ENCODE measurements around the gene TMUB1. TPM values are rescaled to one million over a fixed set of nuclear protein-coding genes. Genes with fewer than 3 reads are reported as not detected.
A peak's percentile ranks its signal among the peaks of the same experiment; 100 is the strongest.

Gene TMUB1
- total RNA-seq, 1 experiment from 2014 or later = 43.8 TPM

DNA sequence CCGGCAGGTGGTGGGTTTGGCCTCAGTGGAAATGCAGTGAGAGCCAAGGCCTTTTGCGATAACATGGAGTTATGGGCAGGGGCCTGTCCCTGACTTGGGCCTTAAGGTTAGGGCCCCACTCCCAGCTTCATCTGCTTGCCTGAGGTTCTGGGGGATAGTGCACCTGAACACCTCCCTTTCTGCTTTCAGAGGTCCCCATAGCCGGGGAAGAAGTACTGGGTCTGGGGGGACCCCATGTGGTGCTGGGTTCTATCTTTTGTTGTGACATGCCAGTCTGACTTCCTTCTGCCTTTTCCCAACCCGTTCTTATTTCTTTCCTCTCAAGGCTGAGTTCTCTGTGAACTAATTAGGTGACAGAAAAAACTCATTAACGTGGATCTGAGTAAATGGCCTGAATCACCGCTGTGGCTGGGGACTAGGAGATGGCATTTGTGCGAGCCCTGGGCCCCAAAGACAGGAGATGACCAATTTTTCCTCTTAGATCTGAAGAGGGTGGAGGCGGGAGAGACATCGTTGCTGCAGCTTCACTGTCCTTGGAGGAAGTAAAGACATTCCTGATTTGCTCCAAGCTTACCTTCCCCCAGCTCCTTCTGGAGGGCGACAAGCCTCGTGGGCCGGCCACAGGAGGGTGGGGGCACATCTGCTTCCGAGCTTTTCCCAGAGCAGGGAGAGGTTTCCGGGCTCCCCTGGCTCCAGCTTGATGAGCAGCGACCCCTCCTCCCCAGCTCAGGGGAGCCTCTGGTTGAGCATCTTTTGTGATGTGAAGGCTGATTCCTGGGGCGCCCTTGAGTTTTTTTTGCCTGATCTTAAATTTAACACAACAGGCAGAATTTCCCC, 4.9 kb upstream of the TMUB1 start:
- H3K27ac ChIP-seq (ENCODE audit: low read depth, low read length, poor library complexity, severe bottlenecking) = peak overlapping the region; percentile 92
- CTCF ChIA-PET = no interaction called here
- peaks cover 25% of the 10 kb centered on the region for H3K4me1 ChIP-seq (ENCODE audit: insufficient read depth, low read length, poor library complexity, severe bottlenecking)
- intact Hi-C loops (cut with micrococcal nuclease; ENCODE audit: unreplicated experiment) = no loop called here
- H3K27me3 ChIP-seq (replicated peaks; ENCODE audit: insufficient read depth, low read depth, low read length, poor library complexity) = no peaks in the 10 kb centered on the region
- peak overlapping the region; percentile 95 for H3K4me3 ChIP-seq (ENCODE audit: low read depth, low read length, poor library complexity, severe bottlenecking)
- POLR2A ChIA-PET (ENCODE audit: low non-redundant PET) = no interaction called here
- no peaks in the 10 kb centered on the region for H3K9me3 ChIP-seq (ENCODE audit: low read depth, low read length, poor library complexity, severe bottlenecking)
- no peak for TF ChIP-seq EZH2 (IDR thresholded peaks at IDR 0.05; ENCODE audit: borderline replicate concordance, low read depth, low read length, poor library complexity, severe bottlenecking)
- TF ChIP-seq, protein P1, sequence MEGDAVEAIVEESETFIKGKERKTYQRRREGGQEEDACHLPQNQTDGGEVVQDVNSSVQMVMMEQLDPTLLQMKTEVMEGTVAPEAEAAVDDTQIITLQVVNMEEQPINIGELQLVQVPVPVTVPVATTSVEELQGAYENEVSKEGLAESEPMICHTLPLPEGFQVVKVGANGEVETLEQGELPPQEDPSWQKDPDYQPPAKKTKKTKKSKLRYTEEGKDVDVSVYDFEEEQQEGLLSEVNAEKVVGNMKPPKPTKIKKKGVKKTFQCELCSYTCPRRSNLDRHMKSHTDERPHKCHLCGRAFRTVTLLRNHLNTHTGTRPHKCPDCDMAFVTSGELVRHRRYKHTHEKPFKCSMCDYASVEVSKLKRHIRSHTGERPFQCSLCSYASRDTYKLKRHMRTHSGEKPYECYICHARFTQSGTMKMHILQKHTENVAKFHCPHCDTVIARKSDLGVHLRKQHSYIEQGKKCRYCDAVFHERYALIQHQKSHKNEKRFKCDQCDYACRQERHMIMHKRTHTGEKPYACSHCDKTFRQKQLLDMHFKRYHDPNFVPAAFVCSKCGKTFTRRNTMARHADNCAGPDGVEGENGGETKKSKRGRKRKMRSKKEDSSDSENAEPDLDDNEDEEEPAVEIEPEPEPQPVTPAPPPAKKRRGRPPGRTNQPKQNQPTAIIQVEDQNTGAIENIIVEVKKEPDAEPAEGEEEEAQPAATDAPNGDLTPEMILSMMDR (conservative IDR thresholded peaks at IDR 0.05; ENCODE audit: low read depth, low read length) = no peak
- H3K36me3 ChIP-seq (ENCODE audit: insufficient read depth, low read length, poor library complexity, severe bottlenecking) = peaks cover 15% of the 10 kb centered on the region
- BruUV-seq (replicated peaks) = TSS peak; percentile 26
- DNase-seq (ENCODE audit: low spot score) = no peak

DNA sequence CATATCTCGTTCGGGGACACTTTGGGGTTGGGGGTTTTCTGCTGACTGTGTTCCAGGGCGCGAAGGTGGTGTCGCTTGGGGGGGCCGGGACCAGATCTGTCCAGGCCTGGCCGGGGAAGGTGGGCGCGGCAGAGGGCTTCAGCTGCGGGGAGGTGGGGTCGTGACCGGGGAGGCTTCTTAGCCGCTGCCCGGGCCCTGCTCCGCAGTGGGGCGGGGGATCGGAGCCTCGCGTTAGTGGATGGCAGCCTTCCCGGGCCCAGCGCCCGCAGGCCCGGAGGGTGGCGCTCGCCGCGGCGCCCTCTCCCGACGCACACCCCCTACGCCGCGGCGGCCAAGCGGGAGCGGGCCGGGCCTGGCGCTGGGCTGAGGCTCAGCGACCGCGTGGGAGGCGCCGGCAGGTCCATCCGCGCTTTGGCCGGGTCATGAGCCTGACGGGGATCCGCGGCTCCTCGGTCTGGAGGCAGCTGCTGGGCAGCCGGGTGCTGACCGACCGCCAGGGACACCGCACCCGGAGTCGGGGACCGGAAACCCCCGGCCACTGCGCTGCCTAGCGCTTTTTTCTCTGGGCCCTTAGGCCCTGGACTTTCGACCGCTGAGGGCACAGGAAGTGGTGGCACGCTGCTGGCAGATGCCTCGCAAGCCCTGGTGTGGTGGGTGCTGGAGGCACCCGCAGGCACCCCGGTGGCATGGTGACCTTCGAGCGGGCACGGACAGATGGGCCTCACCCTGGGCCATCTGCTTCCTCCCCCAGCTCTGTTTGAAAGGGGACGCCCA, 4.1 kb upstream of the TMUB1 start:
- Histone ChIP-seq H3K4me3 (ENCODE audit: low read depth, low read length, poor library complexity, severe bottlenecking) (peak overlapping the region; percentile 95), H3K9me3 (ENCODE audit: low read depth, low read length, poor library complexity, severe bottlenecking) (no peaks in the 10 kb centered on the region), H3K4me1 (ENCODE audit: insufficient read depth, low read length, poor library complexity, severe bottlenecking) (peaks cover 29% of the 10 kb centered on the region), H3K27me3 (replicated peaks; ENCODE audit: insufficient read depth, low read depth, low read length, poor library complexity) (no peaks in the 10 kb centered on the region), H3K36me3 (ENCODE audit: insufficient read depth, low read length, poor library complexity, severe bottlenecking) (peaks cover 13% of the 10 kb centered on the region), H3K27ac (ENCODE audit: low read depth, low read length, poor library complexity, severe bottlenecking) (peak overlapping the region; percentile 92)
- BruUV-seq (replicated peaks) = no TSS peak
- intact Hi-C loops (cut with micrococcal nuclease; ENCODE audit: unreplicated experiment) = no loop called here
- TF ChIP-seq, protein P1 (conservative IDR thresholded peaks at IDR 0.05; ENCODE audit: low read depth, low read length) = peak; percentile 51
- TF ChIP-seq EZH2 (IDR thresholded peaks at IDR 0.05; ENCODE audit: borderline replicate concordance, low read depth, low read length, poor library complexity, severe bottlenecking) = no peak
- POLR2A ChIA-PET (ENCODE audit: low non-redundant PET) = no interaction called here
- CTCF ChIA-PET = no interaction called here
- peak; percentile 72 for DNase-seq (ENCODE audit: low spot score)

DNA sequence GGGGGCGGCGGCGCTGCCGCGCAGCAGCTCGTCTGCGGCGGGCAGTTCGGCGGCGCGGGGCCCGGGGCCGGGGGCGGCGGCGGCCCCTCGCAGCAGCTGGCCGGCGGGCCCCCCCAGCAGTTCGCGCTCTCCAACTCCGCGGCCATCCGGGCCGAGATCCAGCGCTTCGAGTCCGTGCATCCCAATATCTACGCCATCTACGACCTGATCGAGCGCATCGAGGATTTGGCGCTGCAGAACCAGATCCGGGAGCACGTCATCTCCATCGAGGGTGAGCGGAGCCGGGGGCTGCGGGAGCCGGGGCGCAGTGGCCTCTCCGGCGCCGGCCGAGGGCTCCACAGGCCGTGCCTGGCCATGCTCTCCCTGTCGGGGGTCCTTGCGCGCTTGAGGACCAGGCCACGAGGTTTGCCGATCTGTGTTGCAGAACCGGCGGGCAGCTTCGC, 3.5 kb upstream of the TMUB1 start:
- H3K27ac ChIP-seq (ENCODE audit: low read depth, low read length, poor library complexity, severe bottlenecking) = peak overlapping the region; percentile 92
- H3K4me1 ChIP-seq (ENCODE audit: insufficient read depth, low read length, poor library complexity, severe bottlenecking) = peaks cover 35% of the 10 kb centered on the region
- DNase-seq (ENCODE audit: low spot score) = peak; percentile 55
- peak overlapping the region; percentile 95 for H3K4me3 ChIP-seq (ENCODE audit: low read depth, low read length, poor library complexity, severe bottlenecking)
- CTCF ChIA-PET = no interaction called here
- BruUV-seq (replicated peaks) = no TSS peak
- H3K27me3 ChIP-seq (replicated peaks; ENCODE audit: insufficient read depth, low read depth, low read length, poor library complexity) = no peaks in the 10 kb centered on the region
- TF ChIP-seq EZH2 (IDR thresholded peaks at IDR 0.05; ENCODE audit: borderline replicate concordance, low read depth, low read length, poor library complexity, severe bottlenecking) = no peak
- TF ChIP-seq, protein P1 (conservative IDR thresholded peaks at IDR 0.05; ENCODE audit: low read depth, low read length) = no peak
- no peaks in the 10 kb centered on the region for H3K9me3 ChIP-seq (ENCODE audit: low read depth, low read length, poor library complexity, severe bottlenecking)
- POLR2A ChIA-PET (ENCODE audit: low non-redundant PET) = no interaction called here
- H3K36me3 ChIP-seq (ENCODE audit: insufficient read depth, low read length, poor library complexity, severe bottlenecking) = peaks cover 13% of the 10 kb centered on the region
- intact Hi-C loops (cut with micrococcal nuclease; ENCODE audit: unreplicated experiment) = no loop called here
